Loucy (cell line): Measurements from ENCODE around the gene TCF19.

Source experiments
- H2AFZ ChIP-seq: fragments of 200-600 bp; sonication (generic); 2 replicates; pipeline ENCODE4 v1.6.0; 2016; ENCODE audit warnings: antibody characterized with exemption, mild to moderate bottlenecking, low read length, moderate library complexity
- H3F3A ChIP-seq: fragments of 200-600 bp; 2 replicates; pipeline ENCODE4 v1.6.0; 2016; ENCODE audit warnings: antibody characterized with exemption, low read depth, mild to moderate bottlenecking
- H3K27me3 ChIP-seq: fragments of 200-600 bp; sonication (generic); 2 replicates; pipeline ENCODE4 v1.6.1; 2014; ENCODE audit warnings: low read length, mild to moderate bottlenecking; ENCODE audit not compliant: insufficient read depth, poor library complexity, severe bottlenecking
- H3K36me3 ChIP-seq: fragments of 200-600 bp; sonication (generic); 2 replicates; pipeline ENCODE4 v1.6.1; 2016; ENCODE audit warnings: low read length; ENCODE audit not compliant: insufficient read depth
- H3K4me1 ChIP-seq: fragments of 200-600 bp; sonication (generic); 2 replicates; pipeline ENCODE4 v1.5.1; 2014; ENCODE audit warnings: low read length, mild to moderate bottlenecking; ENCODE audit not compliant: insufficient read depth, poor library complexity, severe bottlenecking
- H3K4me2 ChIP-seq: fragments of 200-600 bp; sonication (generic); 2 replicates; pipeline ENCODE4 v1.6.0; 2014; ENCODE audit warnings: antibody characterized with exemption, low read length, low read depth, mild to moderate bottlenecking; ENCODE audit not compliant: poor library complexity, severe bottlenecking
- H3K4me3 ChIP-seq: fragments of 200-600 bp; sonication (generic); 2 replicates; pipeline ENCODE4 v1.5.1; 2014; ENCODE audit warnings: low read length, mild to moderate bottlenecking, mixed read lengths; ENCODE audit not compliant: poor library complexity, severe bottlenecking
- H3K79me2 ChIP-seq: fragments of 200-600 bp; sonication (generic); 2 replicates; pipeline ENCODE4 v1.6.1; 2014; ENCODE audit warnings: low read length; ENCODE audit not compliant: insufficient read depth
- H3K9ac ChIP-seq: fragments of 200-600 bp; sonication (generic); 2 replicates; pipeline ENCODE4 v1.6.0; 2014; ENCODE audit warnings: mild to moderate bottlenecking, low read depth, low read length, moderate library complexity; ENCODE audit not compliant: poor library complexity, severe bottlenecking
- H3K9me2 ChIP-seq: fragments of 200-600 bp; sonication (generic); replicated peaks from 2 replicates; pipeline ENCODE4 v1.6.1; 2016; ENCODE audit warnings: low read depth, low read length, mixed read lengths
- H3K9me3 ChIP-seq: fragments of 200-600 bp; sonication (generic); 2 replicates; pipeline ENCODE4 v1.6.1; 2014; ENCODE audit warnings: mild to moderate bottlenecking, antibody characterized with exemption, low read length, low read depth; ENCODE audit not compliant: insufficient read depth
- H4K20me1 ChIP-seq: fragments of 200-600 bp; sonication (generic); 2 replicates; pipeline ENCODE4 v1.6.0; 2014; ENCODE audit warnings: antibody characterized with exemption, low read length, mild to moderate bottlenecking; ENCODE audit not compliant: insufficient read depth, poor library complexity, severe bottlenecking
- EZH2phosphoT487 ChIP-seq: fragments of 200-600 bp; IDR thresholded peaks from 2 replicates; pipeline ENCODE4 v1.6.1; 2018; ENCODE audit warnings: antibody characterized with exemption, mild to moderate bottlenecking, moderate library complexity, borderline replicate concordance
- TF ChIP-seq, protein P1 (sequence below): fragments of 200-600 bp; sonication (generic); conservative IDR thresholded peaks from 2 replicates; pipeline ENCODE4 v1.5.1; 2014; ENCODE audit warnings: mild to moderate bottlenecking, antibody characterized with exemption, low read length

TCF19 gene

GRCh38 chr6:31203345-31203979 lies 45.1 kb downstream of the TCF19 start:
- Histone ChIP-seq H3K9me2 (no peaks in the 10 kb centered on the region), H4K20me1 (no peaks in the 10 kb centered on the region), H3K9me3 (no peaks in the 10 kb centered on the region), H3K4me2 (peak overlapping the region; percentile 76), H3K9ac (peak overlapping the region; percentile 35), H3F3A (0 out of 2 replicates have a peak, but pooled peaks cover 3% of the 10 kb centered on the region), H3K36me3 (no peaks in the 10 kb centered on the region), H3K79me2 (peaks cover 27% of the 10 kb centered on the region), H2AFZ (peak overlapping the region; percentile 9; the same call in 1 of the 2 replicates), H3K27me3 (no peaks in the 10 kb centered on the region), H3K4me1 (peaks cover 39% of the 10 kb centered on the region), H3K4me3 (peak overlapping the region; percentile 71)
- TF ChIP-seq, protein P1, sequence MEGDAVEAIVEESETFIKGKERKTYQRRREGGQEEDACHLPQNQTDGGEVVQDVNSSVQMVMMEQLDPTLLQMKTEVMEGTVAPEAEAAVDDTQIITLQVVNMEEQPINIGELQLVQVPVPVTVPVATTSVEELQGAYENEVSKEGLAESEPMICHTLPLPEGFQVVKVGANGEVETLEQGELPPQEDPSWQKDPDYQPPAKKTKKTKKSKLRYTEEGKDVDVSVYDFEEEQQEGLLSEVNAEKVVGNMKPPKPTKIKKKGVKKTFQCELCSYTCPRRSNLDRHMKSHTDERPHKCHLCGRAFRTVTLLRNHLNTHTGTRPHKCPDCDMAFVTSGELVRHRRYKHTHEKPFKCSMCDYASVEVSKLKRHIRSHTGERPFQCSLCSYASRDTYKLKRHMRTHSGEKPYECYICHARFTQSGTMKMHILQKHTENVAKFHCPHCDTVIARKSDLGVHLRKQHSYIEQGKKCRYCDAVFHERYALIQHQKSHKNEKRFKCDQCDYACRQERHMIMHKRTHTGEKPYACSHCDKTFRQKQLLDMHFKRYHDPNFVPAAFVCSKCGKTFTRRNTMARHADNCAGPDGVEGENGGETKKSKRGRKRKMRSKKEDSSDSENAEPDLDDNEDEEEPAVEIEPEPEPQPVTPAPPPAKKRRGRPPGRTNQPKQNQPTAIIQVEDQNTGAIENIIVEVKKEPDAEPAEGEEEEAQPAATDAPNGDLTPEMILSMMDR = no peak
- TF ChIP-seq EZH2phosphoT487 = no peak

GRCh38 chr6:31204751-31205145 lies 46.4 kb downstream of the TCF19 start:
- peaks cover 14% of the 10 kb centered on the region for H3K79me2 ChIP-seq
- H3K9me2 ChIP-seq = no peaks in the 10 kb centered on the region
- H3K4me1 ChIP-seq = peaks cover 31% of the 10 kb centered on the region
- H3K4me2 ChIP-seq = peak overlapping the region; percentile 76
- no peaks in the 10 kb centered on the region for H3K36me3 ChIP-seq
- TF ChIP-seq EZH2phosphoT487 = no peak
- TF ChIP-seq, protein P1 = no peak
- H2AFZ ChIP-seq = no peak overlapping the region
- H3F3A ChIP-seq = 0 out of 2 replicates have a peak, but pooled peaks cover 3% of the 10 kb centered on the region
- no peaks in the 10 kb centered on the region for H4K20me1 ChIP-seq
- no peaks in the 10 kb centered on the region for H3K9me3 ChIP-seq
- H3K4me3 ChIP-seq = peak overlapping the region; percentile 71
- peak overlapping the region; percentile 35 for H3K9ac ChIP-seq
- no peaks in the 10 kb centered on the region for H3K27me3 ChIP-seq

DNA sequence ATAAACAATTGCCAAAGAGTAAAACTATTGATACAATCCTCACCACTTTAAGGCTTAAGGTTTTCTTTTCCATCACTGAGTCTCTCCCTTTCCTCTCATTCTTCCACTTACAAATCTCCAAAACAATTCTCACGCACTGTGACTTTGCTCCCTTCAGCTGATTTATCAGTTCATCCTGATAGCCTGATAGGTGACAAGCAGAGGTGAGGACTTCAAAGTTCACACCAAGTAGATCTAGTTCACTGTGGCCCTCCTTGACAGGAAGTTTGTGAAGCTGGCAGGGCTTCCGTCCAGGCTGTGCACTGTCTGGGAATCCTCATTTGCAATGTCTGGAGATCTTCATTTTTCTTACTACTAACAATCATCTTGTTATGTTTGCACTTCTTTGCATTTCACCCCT lies 47.2 kb downstream of the TCF19 start:
- Histone ChIP-seq H4K20me1 (no peaks in the 10 kb centered on the region), H3K27me3 (no peaks in the 10 kb centered on the region), H3K79me2 (peaks cover 5% of the 10 kb centered on the region; the same call in 1 of the 2 replicates), H3F3A (0 out of 2 replicates have a peak, but pooled peaks cover 3% of the 10 kb centered on the region), H3K9ac (no peak overlapping the region), H2AFZ (no peak overlapping the region), H3K9me2 (no peaks in the 10 kb centered on the region), H3K4me3 (no peak overlapping the region), H3K36me3 (no peaks in the 10 kb centered on the region), H3K4me2 (no peak overlapping the region), H3K4me1 (peaks cover 24% of the 10 kb centered on the region), H3K9me3 (no peaks in the 10 kb centered on the region)
- TF ChIP-seq EZH2phosphoT487 = no peak
- TF ChIP-seq, protein P1 = no peak
